Lower lobe of right lung (tissue), 2 donors: ENCODE measurements around the gene MRPL38. TPM values are rescaled to one million over a fixed set of nuclear protein-coding genes. Genes with fewer than 3 reads are reported as not detected.
A peak's percentile ranks its signal among the peaks of the same experiment; 100 is the strongest.

ENCODE experiments used
- ATAC-seq, 2 donors: fragments of 200-7000 bp; cut with Tn5 transposase; one replicate each; pipeline ENCODE4 v1.9.1; 2020 to 2022; ENCODE audit warnings: mild to moderate bottlenecking in 2 of 2, moderate library complexity in 2 of 2
- DNase-seq: peaks from one replicate; pipeline ENCODE4 v3.0.0-alpha.2; 2020
- H3K27ac ChIP-seq: fragments of 200-600 bp; one replicate; pipeline ENCODE4 v1.8.0; 2022
- H3K27me3 ChIP-seq: fragments of 200-600 bp; one replicate; pipeline ENCODE4 v1.8.0; 2022; ENCODE audit warnings: low read depth
- H3K36me3 ChIP-seq: fragments of 200-600 bp; one replicate; pipeline ENCODE4 v1.8.0; 2022; ENCODE audit warnings: mild to moderate bottlenecking
- H3K4me1 ChIP-seq: fragments of 200-600 bp; one replicate; pipeline ENCODE4 v1.8.0; 2022
- H3K4me3 ChIP-seq: fragments of 200-600 bp; one replicate; pipeline ENCODE4 v1.8.0; 2022; ENCODE audit warnings: mild to moderate bottlenecking
- H3K9me3 ChIP-seq: fragments of 200-600 bp; one replicate; pipeline ENCODE4 v1.8.0; 2022
- intact Hi-C: fragments of 100-400 bp; cut with DNase I; formaldehyde crosslinking; loops from one replicate; pipeline ENCODE4 v1.11.0; 2022
- total RNA-seq: library from RNA; stranded (reverse); fragmentation: NEBNext Ultra II Directional; extraction: Animal tissue kit (Norgen Biotek cat#: 25700); gene quantifications from one replicate; pipeline ENCODE4 v1.2.1, GENCODE V29; 2021
- TF ChIP-seq, protein P1 (sequence below): fragments of 200-600 bp; IDR thresholded peaks from one replicate; pipeline ENCODE4 v1.8.0; 2022; ENCODE audit warnings: antibody characterized with exemption, mild to moderate bottlenecking
- donor health status: DM: no; HTN: yes; CAD: no; lungs with severe emphysema.

MRPL38 gene
- total RNA-seq, 1 donor from 2014 or later = 68.9 TPM

DNA sequence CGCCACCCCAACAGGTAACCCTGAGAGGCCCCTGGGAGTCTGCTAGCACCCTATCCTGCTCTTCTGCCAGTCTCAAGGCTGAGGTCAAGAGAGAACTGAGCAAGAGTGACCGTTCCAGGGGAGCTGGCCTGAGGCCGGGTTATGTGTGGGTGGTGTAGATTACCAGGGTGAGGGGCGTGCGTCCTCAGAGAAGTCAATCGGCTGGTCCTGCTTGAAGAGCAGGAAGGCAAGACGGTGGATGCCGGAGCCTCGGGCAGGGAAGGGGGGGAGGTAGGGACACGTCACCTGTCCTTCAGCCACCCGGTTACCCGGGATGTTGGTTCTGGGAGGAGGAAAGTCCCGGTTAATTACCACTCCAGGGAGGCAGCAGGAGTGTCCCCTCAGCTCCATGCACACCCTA lies 5.3 kb downstream of the MRPL38 start:
- no peak overlapping the region for H3K27ac ChIP-seq
- H3K9me3 ChIP-seq = no peaks in the 10 kb centered on the region
- TF ChIP-seq, protein P1, sequence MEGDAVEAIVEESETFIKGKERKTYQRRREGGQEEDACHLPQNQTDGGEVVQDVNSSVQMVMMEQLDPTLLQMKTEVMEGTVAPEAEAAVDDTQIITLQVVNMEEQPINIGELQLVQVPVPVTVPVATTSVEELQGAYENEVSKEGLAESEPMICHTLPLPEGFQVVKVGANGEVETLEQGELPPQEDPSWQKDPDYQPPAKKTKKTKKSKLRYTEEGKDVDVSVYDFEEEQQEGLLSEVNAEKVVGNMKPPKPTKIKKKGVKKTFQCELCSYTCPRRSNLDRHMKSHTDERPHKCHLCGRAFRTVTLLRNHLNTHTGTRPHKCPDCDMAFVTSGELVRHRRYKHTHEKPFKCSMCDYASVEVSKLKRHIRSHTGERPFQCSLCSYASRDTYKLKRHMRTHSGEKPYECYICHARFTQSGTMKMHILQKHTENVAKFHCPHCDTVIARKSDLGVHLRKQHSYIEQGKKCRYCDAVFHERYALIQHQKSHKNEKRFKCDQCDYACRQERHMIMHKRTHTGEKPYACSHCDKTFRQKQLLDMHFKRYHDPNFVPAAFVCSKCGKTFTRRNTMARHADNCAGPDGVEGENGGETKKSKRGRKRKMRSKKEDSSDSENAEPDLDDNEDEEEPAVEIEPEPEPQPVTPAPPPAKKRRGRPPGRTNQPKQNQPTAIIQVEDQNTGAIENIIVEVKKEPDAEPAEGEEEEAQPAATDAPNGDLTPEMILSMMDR = no peak
- H3K4me1 ChIP-seq = peaks cover 37% of the 10 kb centered on the region
- H3K4me3 ChIP-seq = no peak overlapping the region
- intact Hi-C loops = no loop called here
- DNase-seq (no peak), ATAC-seq (no peak)
- peaks cover 60% of the 10 kb centered on the region for H3K36me3 ChIP-seq
- H3K27me3 ChIP-seq = no peaks in the 10 kb centered on the region

DNA sequence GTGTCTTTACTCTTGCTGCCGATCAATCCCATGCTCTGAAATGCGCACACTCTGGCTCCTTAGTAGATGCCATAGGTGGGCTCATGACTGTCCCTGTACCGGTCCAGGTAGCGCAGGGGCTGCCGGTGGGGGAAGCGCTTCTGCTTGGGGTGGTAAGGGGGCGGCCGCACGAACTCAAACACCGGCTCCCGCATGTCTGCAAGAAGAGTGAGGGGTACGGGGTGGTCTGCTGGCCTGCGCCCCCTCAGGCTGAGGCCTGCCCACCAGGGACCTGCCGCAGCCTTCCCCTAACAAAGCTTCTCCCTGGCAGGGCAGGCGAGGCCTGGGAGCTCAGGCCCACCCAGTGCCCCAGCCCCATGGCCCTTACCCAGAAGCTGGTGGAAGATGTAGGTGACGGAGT lies 5.9 kb downstream of the MRPL38 start:
- ATAC-seq = no peak
- H3K4me3 ChIP-seq = no peak overlapping the region
- H3K27ac ChIP-seq = no peak overlapping the region
- peaks cover 36% of the 10 kb centered on the region for H3K4me1 ChIP-seq
- H3K27me3 ChIP-seq = no peaks in the 10 kb centered on the region
- no peaks in the 10 kb centered on the region for H3K9me3 ChIP-seq
- H3K36me3 ChIP-seq = peaks cover 60% of the 10 kb centered on the region
- peak; percentile 46 for DNase-seq
- intact Hi-C loops = no loop called here
- TF ChIP-seq, protein P1 = no peak

DNA sequence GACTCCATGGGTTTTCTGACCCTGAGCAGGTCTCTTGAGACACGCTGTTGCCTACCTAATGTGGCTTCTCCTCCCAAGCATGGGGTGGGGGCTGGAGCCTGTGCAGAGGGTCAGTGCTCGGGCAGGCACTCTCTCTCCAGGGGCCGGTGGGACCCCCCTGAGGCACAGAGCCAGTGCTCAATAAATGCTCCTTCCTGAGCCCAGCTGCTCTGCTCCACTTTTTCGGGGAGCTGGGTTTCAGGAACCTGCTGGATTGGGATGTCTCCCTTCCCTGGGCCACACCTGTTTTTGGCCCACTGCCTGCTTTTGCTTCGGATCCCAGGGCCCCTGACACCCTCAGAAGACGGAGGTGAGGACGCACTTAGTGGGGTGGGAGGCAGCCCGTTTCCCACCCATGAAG lies 6.6 kb downstream of the MRPL38 start:
- intact Hi-C loops = no loop called here
- H3K36me3 ChIP-seq = peaks cover 55% of the 10 kb centered on the region

DNA sequence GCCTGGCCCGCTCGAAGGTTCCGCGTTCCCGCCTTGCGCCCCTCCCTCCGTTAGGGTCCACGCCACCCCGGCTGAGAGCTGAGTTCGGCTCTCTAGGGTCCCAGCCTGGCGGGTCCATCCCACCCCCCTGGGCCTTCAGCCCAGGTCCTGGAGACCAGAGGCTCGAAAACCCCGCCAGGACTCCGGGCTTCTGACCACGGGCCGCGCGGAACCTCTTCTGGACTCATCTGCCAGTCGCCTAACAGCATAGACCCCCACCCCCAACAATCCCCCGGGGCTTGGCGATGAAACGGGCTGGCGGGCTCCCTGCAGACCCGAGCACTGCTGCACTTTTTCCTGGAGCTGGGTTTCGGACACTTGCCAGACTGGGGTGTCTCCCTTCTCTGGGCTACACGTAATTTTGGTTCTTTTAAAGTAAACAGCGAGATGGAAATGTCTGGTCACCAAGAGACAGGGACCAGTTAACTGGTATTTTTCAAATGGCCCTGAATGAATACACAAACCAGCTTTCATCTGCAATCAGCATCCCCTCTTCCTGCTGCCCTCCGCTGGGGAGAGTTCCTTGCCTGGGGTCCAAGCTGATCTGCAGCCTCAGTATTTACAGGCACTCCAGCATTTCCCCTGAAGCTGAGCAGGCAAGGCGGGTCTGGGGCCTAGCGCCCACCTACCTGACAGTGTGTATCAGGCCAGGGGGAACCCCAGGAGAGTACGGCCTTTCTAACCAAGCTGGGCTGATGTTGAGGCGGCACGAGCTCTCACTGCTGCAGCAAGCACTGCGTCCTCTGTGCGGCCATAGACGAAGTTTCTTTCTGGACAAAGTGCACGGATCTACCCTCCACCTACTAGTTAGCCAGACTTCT lies 7.3 kb downstream of the MRPL38 start:
- no peak for DNase-seq
- peak overlapping the region; percentile 98 for H3K27ac ChIP-seq

More for the DNA sequence above, 6.6 kb downstream of the MRPL38 start:
- peaks cover 30% of the 10 kb centered on the region for H3K4me1 ChIP-seq
- TF ChIP-seq, protein P1 = no peak
- DNase-seq (no peak), ATAC-seq (no peak)
- no peaks in the 10 kb centered on the region for H3K27me3 ChIP-seq
- H3K27ac ChIP-seq = no peak overlapping the region
- no peaks in the 10 kb centered on the region for H3K9me3 ChIP-seq
- no peak overlapping the region for H3K4me3 ChIP-seq

DNA sequence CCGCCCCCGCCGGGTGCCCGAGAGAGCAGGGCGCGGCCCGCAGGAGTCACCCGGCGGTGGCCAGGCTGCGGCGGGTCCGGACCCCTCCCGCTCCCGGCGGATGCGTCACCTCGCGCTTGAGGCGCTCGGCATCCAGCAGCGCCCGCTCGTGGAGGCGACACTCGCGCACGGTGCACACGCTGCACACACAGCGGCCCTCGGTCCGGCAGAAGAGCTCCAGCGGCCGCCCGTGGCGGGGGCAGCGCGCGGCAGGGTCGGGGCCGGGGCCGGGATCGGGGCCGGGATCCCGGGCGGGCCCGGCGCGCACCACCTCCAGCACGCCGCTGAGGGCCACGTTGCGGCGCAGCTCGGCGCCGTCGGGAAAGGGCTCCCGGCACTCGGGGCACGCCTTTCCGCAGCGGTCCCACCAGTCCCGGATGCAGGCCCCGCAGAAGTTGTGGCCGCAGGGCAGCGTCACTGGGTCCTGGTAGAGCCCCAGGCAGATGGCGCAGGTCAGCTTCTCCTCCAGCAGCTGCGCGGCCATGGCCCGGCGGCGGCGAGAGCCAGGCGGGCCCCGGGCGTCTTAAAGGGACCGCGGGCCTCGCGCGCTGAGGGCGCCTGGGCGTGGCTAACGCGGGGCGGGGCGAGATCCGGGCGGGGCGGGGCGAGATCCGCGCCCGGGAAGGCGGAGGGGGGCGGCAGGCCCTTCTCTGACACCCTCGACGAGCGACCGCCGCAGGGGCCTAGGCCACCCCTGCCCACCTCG lies 8.1 kb downstream of the MRPL38 start, which contains the start of gene TRIM65:
TSS of gene TRIM65 (minus strand) at position 537 of the 745 bp plus-strand sequence. CDS start at position 523, 14 bp downstream.
- ATAC-seq (peak; percentile 91 to 93), DNase-seq (peak; percentile 91)
- H3K36me3 ChIP-seq = peaks cover 52% of the 10 kb centered on the region
- no peaks in the 10 kb centered on the region for H3K9me3 ChIP-seq
- peak within 1 kb of the TSS; percentile 98 for H3K27ac ChIP-seq
- H3K4me3 ChIP-seq = peak within 1 kb of the TSS; percentile 83
- intact Hi-C loops = no loop called here
- TF ChIP-seq, protein P1 = peak; percentile 29
- H3K4me1 ChIP-seq = peaks cover 30% of the 10 kb centered on the region
- H3K27me3 ChIP-seq = no peaks in the 10 kb centered on the region

More for the DNA sequence above, 7.3 kb downstream of the MRPL38 start:
- TF ChIP-seq, protein P1 = no peak
- H3K4me1 ChIP-seq = peaks cover 30% of the 10 kb centered on the region
- H3K36me3 ChIP-seq = peaks cover 52% of the 10 kb centered on the region
- H3K27me3 ChIP-seq = no peaks in the 10 kb centered on the region
- peak overlapping the region; percentile 83 for H3K4me3 ChIP-seq
- no peaks in the 10 kb centered on the region for H3K9me3 ChIP-seq
- ATAC-seq = no peak
- intact Hi-C loops = no loop called here
